ENCODE measurements around the gene VAV1.

The VAV1 gene

GRCh38 chr19:6731822-6732221 is 40.7 kb upstream of the VAV1 start:
- Histone ChIP-seq H3K27ac (ENCODE audit: low read depth, low read length, severe bottlenecking) (no peak overlapping the region), H3K36me3 (ENCODE audit: control insufficient read depth, insufficient read depth, low read length) (peaks cover 22% of the 10 kb centered on the region), H3K4me1 (ENCODE audit: control insufficient read depth, insufficient read depth, low read length, poor library complexity, severe bottlenecking) (peaks cover 9% of the 10 kb centered on the region), H3K4me3 (ENCODE audit: extremely low read depth, insufficient read depth, low read length, poor library complexity, severe bottlenecking) (no peak overlapping the region), H3K9me3 (ENCODE audit: control insufficient read depth, low read length) (no peaks in the 10 kb centered on the region)
- 92 to 94% methylated on average over 19 to 22 of the region's 22 CpGs for WGBS, 2 experiments (ENCODE audit: insufficient coverage in 2 of 2)

GRCh38 chr19:6732803-6733337 is 39.6 kb upstream of the VAV1 start:
- Histone ChIP-seq H3K36me3 (ENCODE audit: control insufficient read depth, insufficient read depth, low read length) (peaks cover 22% of the 10 kb centered on the region), H3K4me1 (ENCODE audit: control insufficient read depth, insufficient read depth, low read length, poor library complexity, severe bottlenecking) (peaks cover 10% of the 10 kb centered on the region), H3K9me3 (ENCODE audit: control insufficient read depth, low read length) (no peaks in the 10 kb centered on the region), H3K27ac (ENCODE audit: low read depth, low read length, severe bottlenecking) (no peak overlapping the region), H3K4me3 (ENCODE audit: extremely low read depth, insufficient read depth, low read length, poor library complexity, severe bottlenecking) (no peak overlapping the region)
- 96 to 97% methylated on average over 16 to 20 of the region's 21 CpGs for WGBS, 2 experiments (ENCODE audit: insufficient coverage in 2 of 2)

- H3K4me1 ChIP-seq (ENCODE audit: control insufficient read depth, insufficient read depth, low read length, poor library complexity, severe bottlenecking): peaks cover 13% of the 10 kb centered on the region
- peaks cover 22% of the 10 kb centered on the region for H3K36me3 ChIP-seq (ENCODE audit: control insufficient read depth, insufficient read depth, low read length)
- no peak overlapping the region for H3K4me3 ChIP-seq (ENCODE audit: extremely low read depth, insufficient read depth, low read length, poor library complexity, severe bottlenecking)
- H3K9me3 ChIP-seq (ENCODE audit: control insufficient read depth, low read length): no peaks in the 10 kb centered on the region
- 91 to 96% methylated on average over 19 to 22 of the region's 29 CpGs for WGBS, 2 experiments (ENCODE audit: insufficient coverage in 2 of 2)
- H3K27ac ChIP-seq (ENCODE audit: low read depth, low read length, severe bottlenecking): no peak overlapping the region
These were observed 39.0 kb upstream of the VAV1 start for GRCh38 chr19:6733338-6734095.

- 88 to 95% methylated on average over 11 to 18 of the region's 20 CpGs for WGBS, 2 experiments (ENCODE audit: insufficient coverage in 2 of 2)
- Histone ChIP-seq H3K27ac (ENCODE audit: low read depth, low read length, severe bottlenecking) (no peak overlapping the region), H3K4me3 (ENCODE audit: extremely low read depth, insufficient read depth, low read length, poor library complexity, severe bottlenecking) (no peak overlapping the region), H3K4me1 (ENCODE audit: control insufficient read depth, insufficient read depth, low read length, poor library complexity, severe bottlenecking) (peaks cover 18% of the 10 kb centered on the region), H3K9me3 (ENCODE audit: control insufficient read depth, low read length) (no peaks in the 10 kb centered on the region), H3K36me3 (ENCODE audit: control insufficient read depth, insufficient read depth, low read length) (peaks cover 22% of the 10 kb centered on the region)
These were observed 38.3 kb upstream of the VAV1 start for GRCh38 chr19:6734096-6734696.

GRCh38 chr19:6735181-6735911 is 37.2 kb upstream of the VAV1 start:
- H3K27ac ChIP-seq (ENCODE audit: low read depth, low read length, severe bottlenecking): peak overlapping the region; percentile 98
- H3K9me3 ChIP-seq (ENCODE audit: control insufficient read depth, low read length): no peaks in the 10 kb centered on the region
- peaks cover 18% of the 10 kb centered on the region for H3K4me1 ChIP-seq (ENCODE audit: control insufficient read depth, insufficient read depth, low read length, poor library complexity, severe bottlenecking)
- H3K4me3 ChIP-seq (ENCODE audit: extremely low read depth, insufficient read depth, low read length, poor library complexity, severe bottlenecking): peak overlapping the region; percentile 69
- 42 to 45% methylated on average over 8 to 9 of the region's 15 CpGs for WGBS, 2 experiments (ENCODE audit: insufficient coverage in 2 of 2)
- peaks cover 22% of the 10 kb centered on the region for H3K36me3 ChIP-seq (ENCODE audit: control insufficient read depth, insufficient read depth, low read length)

- Histone ChIP-seq H3K36me3 (ENCODE audit: control insufficient read depth, insufficient read depth, low read length) (peaks cover 22% of the 10 kb centered on the region), H3K4me1 (ENCODE audit: control insufficient read depth, insufficient read depth, low read length, poor library complexity, severe bottlenecking) (peaks cover 18% of the 10 kb centered on the region), H3K4me3 (ENCODE audit: extremely low read depth, insufficient read depth, low read length, poor library complexity, severe bottlenecking) (peak overlapping the region; percentile 69), H3K9me3 (ENCODE audit: control insufficient read depth, low read length) (no peaks in the 10 kb centered on the region), H3K27ac (ENCODE audit: low read depth, low read length, severe bottlenecking) (peak overlapping the region; percentile 98)
- 41 to 44% methylated on average over 24 to 25 of the region's 25 CpGs for WGBS, 2 experiments (ENCODE audit: insufficient coverage in 2 of 2)
These were observed 36.2 kb upstream of the VAV1 start for GRCh38 chr19:6736169-6736916.

- WGBS, 2 experiments (ENCODE audit: insufficient coverage in 2 of 2): 0 to 3% methylated on average over 6 to 13 of the region's 16 CpGs
- peaks cover 19% of the 10 kb centered on the region for H3K4me1 ChIP-seq (ENCODE audit: control insufficient read depth, insufficient read depth, low read length, poor library complexity, severe bottlenecking)
- H3K27ac ChIP-seq (ENCODE audit: low read depth, low read length, severe bottlenecking): peak overlapping the region; percentile 98
- peaks cover 20% of the 10 kb centered on the region for H3K36me3 ChIP-seq (ENCODE audit: control insufficient read depth, insufficient read depth, low read length)
- peak overlapping the region; percentile 69 for H3K4me3 ChIP-seq (ENCODE audit: extremely low read depth, insufficient read depth, low read length, poor library complexity, severe bottlenecking)
- H3K9me3 ChIP-seq (ENCODE audit: control insufficient read depth, low read length): no peaks in the 10 kb centered on the region
These were observed 35.6 kb upstream of the VAV1 start for GRCh38 chr19:6736917-6737283.

- H3K9me3 ChIP-seq (ENCODE audit: control insufficient read depth, low read length): no peaks in the 10 kb centered on the region
- peaks cover 21% of the 10 kb centered on the region for H3K4me1 ChIP-seq (ENCODE audit: control insufficient read depth, insufficient read depth, low read length, poor library complexity, severe bottlenecking)
- peak within 1 kb of the TSS; percentile 98 for H3K27ac ChIP-seq (ENCODE audit: low read depth, low read length, severe bottlenecking)
- H3K36me3 ChIP-seq (ENCODE audit: control insufficient read depth, insufficient read depth, low read length): peaks cover 19% of the 10 kb centered on the region
- peak within 1 kb of the TSS; percentile 69 for H3K4me3 ChIP-seq (ENCODE audit: extremely low read depth, insufficient read depth, low read length, poor library complexity, severe bottlenecking)
- WGBS, 2 experiments (ENCODE audit: insufficient coverage in 2 of 2): 0% methylated on average over 42 to 54 of the region's 55 CpGs
These were observed 35.1 kb upstream of the VAV1 start, which contains the start of gene GPR108 for GRCh38 chr19:6737284-6737872. Gene GPR108 (minus strand): TSS chr19:6737580. CDS start chr19:6737576, 4 bp downstream.

- no peak overlapping the region for H3K4me3 ChIP-seq (ENCODE audit: extremely low read depth, insufficient read depth, low read length, poor library complexity, severe bottlenecking)
- H3K4me1 ChIP-seq (ENCODE audit: control insufficient read depth, insufficient read depth, low read length, poor library complexity, severe bottlenecking): peaks cover 26% of the 10 kb centered on the region
- peaks cover 19% of the 10 kb centered on the region for H3K36me3 ChIP-seq (ENCODE audit: control insufficient read depth, insufficient read depth, low read length)
- no peaks in the 10 kb centered on the region for H3K9me3 ChIP-seq (ENCODE audit: control insufficient read depth, low read length)
- 24 to 27% methylated on average over 11 to 13 of the region's 13 CpGs for WGBS, 2 experiments (ENCODE audit: insufficient coverage in 2 of 2)
- peak overlapping the region; percentile 91 for H3K27ac ChIP-seq (ENCODE audit: low read depth, low read length, severe bottlenecking)
These were observed 34.4 kb upstream of the VAV1 start for GRCh38 chr19:6737873-6738786.

Data from mesodermal cell (in vitro differentiated cells).